HG03575 (cell line): ENCODE data around the gene SLC4A11.
"Not testable (repeated sequence)": the region's sequence is repeated elsewhere in the genome, so short reads cannot be mapped to it uniquely, and the experiment has no call there.

Source experiments
- ATAC-seq: cut with Tn5 transposase; IDR thresholded peaks from one replicate; pipeline ENCODE4 v1.9.1; 2021; ENCODE audit not compliant: unreplicated experiment, insufficient number of reproducible peaks, low FRiP score; ENCODE audit errors: extremely low read depth

The SLC4A11 gene

DNA sequence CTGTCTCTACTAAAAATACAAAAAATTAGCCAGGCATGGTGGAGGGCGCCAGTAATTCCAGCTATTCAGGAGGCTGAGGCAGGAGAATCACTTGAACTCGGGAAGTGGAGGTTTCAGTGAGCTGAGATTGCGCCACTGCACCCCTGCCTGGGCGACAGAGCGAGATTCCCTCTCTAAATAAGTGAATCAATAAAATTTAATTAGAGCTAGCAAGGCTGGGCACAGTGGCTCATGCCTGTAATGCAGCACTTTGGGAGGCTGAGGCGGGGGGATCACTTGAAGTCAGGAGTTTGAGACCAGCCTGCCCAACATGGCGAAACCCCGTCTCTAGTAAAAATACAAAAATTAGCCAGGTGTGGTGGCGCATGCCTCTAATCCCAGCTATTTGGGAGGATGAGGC lies 51.1 kb downstream of the SLC4A11 start:
- ATAC-seq: not testable (repeated sequence)

DNA sequence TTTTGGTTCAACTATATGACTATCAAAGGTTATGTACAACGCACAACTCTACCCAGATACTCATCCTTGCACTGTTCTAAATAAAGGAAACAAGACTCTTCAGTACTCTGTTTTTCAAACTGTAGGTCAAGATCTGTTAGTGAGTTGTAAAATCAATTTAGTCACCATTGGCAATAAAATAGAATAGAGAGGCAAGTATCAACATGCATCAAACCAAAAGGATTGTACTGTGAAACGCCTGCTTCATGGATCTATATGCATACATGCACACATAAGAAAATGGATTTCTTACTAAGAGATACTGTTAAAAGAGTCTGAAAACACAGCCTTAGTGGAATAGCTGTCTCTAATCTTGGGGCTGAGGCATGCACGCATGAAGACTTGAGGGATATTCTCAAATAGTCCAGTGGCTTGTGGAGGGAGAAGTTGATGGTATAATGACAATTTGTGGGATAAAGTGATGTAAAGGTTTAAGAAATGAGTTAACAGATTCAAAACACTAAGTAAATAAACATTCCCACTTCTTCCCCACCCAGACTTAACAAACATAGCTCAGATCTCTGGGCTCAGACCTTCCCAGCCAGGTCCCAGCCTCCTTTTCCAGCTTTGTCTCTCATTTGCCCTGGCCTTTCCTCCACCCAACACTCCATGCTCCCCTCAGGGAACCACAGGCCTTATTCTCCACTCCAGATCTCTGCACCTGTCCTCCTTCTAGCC lies 54.9 kb downstream of the SLC4A11 start:
- no peak for ATAC-seq

DNA sequence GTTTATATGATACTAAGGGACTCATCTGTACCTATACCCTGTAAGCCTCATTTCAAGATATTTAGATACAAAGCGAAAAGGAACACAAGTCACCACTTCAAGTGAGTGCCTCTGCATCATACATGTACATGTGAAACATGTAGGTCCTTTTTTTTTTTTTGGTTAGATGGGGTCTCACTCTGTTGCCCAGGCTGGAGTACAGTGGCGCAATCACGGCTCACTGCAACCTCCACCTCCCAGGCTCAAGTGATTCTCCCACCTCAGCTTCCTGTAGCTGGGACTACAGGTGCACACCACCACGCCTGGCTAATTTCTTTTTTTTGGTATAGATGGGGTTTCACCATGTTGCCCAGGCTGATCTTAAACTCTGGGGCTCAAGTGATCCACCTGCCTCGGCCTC lies 56.6 kb downstream of the SLC4A11 start:
- ATAC-seq: not testable (repeated sequence)

DNA sequence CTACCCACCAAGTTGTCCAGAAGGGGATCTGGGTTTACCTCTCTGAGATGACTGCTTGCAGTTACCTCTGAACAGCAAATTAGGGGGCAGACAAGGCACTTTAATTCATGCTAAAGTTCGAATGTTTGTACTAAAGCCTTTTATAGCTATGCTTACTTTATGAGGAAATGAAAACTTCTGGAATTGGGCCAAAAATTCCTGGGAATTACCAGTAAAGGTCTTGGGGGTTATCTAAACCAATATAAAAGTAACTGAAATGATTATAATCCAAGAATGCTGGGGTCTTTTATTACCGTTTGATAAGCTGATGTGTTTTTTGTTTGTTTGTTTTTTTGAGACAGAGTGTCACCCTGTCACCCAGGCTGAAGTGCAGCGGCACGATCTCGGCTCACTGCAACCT lies 57.7 kb downstream of the SLC4A11 start:
- no peak for ATAC-seq

DNA sequence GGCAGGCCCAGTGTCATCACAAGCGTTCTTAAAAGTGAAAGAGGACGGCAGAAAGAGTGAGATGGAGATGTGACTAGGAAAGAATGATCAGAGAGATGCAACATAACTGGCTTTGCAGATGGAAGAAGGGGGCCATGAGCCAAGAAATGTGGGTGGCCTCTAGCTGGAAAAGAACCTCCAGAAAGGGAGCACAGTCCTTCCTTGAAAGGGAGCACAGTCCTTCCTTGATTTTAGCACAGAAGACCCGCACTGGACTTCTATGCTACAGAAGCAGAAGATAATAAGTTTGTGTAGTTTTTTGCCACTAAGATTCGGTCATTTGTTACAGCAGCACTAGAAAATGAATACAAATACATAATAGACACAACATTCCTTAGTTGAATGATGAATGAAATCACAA lies 58.7 kb downstream of the SLC4A11 start:
- no peak for ATAC-seq

DNA sequence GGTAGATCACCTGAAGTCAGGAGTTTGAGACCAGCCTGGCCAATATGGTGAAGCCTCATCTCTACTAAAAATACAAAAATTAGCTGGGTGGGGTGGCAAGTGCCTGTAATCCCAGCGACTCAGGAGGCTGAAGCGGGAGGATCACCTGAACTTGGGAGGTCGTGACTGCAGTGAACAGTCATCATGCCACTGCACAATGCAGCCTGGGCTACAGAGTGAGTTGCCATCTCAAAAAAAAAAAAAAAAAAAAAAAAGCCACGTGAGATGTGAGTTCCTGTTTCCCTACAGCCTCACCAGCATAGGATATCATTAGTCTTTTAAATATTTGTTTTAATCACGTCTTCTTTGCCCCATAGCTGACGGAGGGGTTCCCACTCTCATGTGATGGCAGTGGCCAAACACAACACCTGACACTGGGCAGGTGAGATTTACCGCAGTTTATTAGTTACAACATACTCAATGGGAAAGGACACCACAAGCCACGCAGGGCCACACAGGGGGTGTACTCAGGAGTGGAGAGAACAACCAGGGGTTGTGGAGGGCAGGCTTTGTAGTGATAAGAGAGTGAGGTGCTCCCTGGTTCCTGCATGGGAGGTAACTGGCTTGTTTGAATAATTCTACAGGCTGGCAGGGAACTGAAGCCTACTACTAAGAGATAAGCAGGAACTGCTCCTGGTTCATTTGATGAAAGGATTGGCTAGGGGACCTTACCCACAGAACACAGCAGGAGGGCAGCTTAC lies 61.1 kb downstream of the SLC4A11 start:
- no peak for ATAC-seq
